Right forelimb (tissue), 1 donor: ENCODE measurements around the gene AMFR.
A peak's percentile ranks its signal among the peaks of the same experiment; 100 is the strongest.

Source experiments
- DNase-seq: peaks from one replicate; pipeline ENCODE4 v3.0.0-alpha.2; 2018

Gene AMFR

DNA sequence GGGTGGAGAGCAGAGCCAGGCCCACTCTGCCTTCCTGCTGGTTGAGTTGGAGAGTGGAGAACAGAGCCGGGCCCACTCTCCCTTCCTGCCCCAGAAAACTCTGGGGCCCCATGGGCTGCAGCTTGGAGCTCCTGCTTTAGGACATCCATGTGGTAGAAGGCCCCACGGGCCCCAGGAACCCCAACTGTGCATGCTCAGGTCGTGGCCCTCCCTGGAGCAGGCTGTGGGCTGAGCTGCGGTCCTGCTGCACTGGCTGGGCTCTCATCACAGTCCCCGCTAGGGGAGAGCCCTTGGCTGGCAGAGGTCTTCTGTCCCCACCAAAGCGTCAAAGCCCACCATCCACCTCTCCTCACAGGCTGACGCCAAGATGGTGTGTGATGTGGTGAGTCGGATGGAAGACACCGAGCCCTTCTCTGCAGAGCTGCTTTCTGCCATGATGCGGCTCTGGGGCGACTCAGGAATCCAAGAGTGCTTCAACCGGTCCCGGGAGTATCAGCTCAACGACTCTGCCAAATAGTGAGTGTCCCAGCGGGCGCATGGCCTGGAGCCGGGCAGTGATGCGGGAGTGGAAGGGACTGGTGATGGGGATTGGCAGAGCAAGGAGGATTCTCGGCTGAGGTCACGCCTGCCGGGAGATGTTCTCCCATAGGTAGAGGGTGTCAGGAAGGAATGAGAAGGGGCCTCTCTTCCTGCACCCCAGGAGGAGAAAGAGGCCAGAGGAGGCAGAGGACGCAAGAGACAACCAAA, 96.9 kb downstream of the AMFR start:
- DNase-seq: no peak

DNA sequence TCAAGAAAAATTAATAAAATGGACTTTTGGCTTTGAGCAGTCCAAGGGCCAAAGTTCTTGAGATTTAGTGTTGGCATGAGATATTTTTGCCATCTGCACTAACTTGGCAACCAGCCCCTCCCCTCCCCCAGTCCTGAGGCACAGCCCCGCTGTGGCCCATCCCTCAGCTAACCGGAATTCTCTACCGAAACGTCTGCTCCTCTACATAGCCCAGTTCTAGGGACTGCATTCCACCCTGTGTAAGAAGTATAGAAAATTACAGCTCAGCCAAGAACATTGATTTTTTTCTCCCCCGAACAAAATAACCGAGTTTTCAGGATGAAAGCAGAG, 97.5 kb downstream of the AMFR start:
- DNase-seq: no peak

DNA sequence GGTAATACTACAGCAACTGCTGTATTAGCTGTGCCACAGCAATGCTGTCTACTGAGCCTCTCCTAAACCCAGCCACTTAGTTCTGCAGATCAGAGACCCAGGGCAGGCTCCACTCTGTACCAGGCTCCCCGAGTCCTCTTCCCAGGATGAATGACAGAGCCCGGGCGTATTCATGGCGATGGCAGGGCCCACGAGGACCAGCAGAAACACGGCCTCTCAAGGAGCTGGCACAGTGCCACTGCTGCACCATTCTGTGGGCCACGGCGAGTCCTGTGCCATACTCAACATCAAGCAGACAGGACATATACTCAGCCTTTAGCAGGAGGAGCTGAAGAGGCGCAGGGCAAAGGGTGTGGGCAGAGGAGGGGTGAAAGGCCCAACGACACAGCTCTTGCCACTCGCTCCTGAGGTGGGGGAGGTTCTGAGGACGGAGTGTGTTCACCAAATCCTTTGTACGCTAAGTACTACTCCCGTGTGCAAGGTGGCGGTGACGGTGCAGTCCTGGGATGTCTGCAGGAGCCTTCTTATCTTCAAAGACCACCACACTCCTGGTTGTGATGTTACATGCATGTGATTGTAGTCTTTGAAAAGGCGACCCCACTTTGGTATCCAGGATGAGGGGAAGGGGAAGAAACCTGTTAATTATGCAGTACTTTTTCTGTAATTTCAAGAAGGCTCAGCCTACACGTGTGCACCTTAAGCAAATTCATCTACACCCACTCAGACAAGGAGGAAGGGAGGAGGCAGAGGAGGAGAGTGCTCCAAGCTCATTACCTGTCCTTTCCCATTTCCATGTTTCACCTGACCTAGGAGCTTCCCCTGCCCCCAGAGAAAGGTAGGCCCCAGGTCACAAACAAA, 98.0 kb downstream of the AMFR start:
- DNase-seq: no peak

DNA sequence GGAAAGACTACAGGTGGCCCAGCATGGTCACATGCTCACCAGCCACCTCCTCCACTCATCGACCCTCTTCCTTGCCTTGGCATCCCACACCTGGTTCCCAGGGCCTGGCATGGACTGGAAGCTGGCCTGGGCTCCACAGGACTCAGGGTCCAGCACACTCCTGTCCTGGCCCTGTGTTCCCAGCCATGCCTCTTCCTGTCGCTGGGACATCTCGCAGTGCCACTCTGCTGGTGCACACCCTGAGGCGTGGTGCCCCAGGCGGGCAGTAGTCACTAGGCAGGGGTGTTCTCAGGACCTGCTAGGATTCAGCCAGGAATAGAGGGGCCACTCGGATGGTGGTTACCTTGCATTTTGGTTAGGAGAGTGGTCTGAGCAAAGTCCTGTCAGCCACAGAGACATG, 99.4 kb downstream of the AMFR start:
- DNase-seq: no peak

DNA sequence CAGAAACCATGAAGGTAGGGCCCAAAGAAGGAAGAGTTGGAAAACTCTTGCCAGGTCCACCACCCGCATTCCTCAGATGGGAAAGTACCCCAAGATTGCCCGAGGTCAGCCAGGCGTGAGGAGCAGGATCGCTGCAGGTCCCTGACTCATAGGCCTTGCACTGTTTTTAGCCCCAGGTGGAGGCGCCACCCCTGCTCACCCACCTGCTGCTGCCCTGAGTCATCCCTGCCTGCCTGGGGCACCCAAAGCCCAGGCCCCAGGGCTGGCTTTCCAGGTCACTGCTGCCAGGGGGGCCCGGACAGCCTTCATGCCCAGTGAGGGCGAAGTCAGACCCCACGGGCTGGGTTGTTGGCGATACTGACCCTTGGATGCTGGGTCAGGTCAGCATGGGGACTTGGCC, 100.9 kb downstream of the AMFR start:
- DNase-seq: no peak

DNA sequence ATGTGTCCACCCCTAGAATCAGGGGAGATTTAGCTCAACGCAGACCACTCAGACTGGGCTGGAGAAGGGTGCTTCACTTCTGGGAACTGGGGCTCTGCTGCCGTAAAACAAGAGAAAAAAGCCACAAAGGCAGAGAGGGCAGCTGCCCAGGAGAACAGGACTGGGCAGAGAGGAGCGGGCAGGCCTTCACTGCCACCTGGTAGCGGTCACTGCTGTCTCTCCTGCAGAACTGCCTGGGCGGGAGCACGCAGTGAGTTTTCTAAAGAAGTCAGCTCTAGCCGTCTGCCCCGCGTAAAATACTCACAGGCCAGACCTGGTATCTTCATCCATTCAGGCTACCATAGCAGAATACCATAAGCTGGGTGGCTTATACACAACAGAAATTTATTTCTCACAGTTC, 103.8 kb downstream of the AMFR start:
- no peak for DNase-seq

DNA sequence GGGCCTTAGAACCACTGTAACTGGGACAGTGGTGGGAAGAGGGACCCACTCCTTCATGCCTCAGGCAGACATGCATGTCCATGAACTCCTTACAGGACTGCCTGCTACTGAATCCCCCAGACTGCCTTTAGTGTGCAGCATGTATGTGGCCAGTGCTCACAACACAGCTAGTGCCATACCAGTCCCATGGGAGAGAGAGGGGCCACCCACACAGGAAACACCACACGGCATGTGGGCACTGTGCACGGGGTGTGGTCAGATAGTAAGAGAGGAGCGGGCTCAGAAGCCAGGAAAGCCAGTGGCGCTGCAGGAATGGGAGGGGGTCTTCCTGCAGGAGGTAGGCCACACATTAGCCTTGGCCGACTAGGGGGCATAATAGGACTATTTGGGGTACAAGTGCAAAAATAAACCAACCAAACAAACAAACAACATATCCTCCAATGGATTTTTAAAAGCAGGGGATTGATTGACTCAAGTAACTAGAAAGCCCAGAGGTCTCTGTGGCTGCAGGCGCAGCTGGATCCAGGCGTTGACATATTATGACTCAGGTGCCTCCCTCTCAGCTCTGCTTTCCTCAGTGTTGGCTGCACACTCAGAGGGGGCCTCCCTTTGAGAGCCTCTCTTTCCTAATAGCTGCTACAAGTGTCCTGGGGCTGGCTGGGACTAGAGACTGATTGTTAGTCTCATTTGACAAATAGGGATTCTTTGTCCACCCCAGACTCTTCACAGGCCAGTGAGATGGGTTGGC, 104.4 kb downstream of the AMFR start:
- no peak for DNase-seq

DNA sequence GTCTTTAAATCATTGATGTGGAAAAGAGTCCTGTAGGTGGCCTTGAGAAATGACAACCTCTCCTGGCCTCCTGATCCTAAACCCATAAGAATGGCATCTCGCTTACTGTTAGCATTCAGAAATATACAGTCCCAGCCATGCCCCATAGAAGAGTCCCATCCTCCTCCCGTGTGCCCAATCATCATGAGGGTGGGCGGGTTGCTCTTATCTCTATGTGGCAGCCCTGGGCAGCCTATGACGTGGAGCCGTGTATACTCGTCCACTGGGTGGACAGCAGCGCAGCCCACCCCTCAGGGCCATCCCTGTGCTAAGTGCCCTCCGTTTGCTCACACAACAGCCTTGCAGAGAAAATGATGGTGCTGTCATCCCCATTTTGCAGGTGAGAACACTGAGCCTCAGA, 105.3 kb downstream of the AMFR start:
- DNase-seq: no peak

DNA sequence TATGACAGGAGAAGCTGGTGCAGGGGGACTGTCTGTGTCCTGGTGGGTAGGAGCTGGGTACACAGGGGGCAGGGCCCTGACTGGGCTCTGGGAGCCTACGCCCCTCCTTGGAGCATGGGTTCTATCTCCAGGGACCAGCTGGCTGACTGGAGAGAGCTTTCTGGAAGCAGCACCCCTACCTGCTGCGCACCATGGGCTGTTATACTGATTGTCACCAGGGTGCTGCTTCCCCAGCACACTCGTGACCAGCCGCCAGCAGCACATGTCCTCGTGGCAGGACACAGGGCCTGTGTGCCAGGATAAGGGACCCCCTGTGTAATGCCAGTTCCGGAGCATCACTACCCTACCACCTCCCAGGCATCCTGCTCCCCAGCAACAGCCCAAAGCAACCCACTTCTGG, 106.0 kb downstream of the AMFR start:
- no peak for DNase-seq

DNA sequence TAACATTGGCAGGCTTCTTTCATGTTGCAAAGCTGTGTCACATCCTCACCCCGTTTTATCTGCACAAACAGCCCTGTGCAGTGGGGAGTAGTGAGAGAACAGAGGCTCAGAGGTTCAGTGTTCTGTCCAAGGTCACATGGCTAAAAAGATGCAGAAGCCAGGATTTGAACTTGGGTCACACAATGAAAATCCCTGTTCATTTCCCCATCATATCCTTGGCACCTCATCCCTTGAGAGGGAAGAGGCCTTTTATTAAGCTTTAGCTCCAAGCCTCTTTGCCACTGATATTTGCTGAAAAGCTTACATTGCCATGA, 106.6 kb downstream of the AMFR start:
- DNase-seq: no peak

DNA sequence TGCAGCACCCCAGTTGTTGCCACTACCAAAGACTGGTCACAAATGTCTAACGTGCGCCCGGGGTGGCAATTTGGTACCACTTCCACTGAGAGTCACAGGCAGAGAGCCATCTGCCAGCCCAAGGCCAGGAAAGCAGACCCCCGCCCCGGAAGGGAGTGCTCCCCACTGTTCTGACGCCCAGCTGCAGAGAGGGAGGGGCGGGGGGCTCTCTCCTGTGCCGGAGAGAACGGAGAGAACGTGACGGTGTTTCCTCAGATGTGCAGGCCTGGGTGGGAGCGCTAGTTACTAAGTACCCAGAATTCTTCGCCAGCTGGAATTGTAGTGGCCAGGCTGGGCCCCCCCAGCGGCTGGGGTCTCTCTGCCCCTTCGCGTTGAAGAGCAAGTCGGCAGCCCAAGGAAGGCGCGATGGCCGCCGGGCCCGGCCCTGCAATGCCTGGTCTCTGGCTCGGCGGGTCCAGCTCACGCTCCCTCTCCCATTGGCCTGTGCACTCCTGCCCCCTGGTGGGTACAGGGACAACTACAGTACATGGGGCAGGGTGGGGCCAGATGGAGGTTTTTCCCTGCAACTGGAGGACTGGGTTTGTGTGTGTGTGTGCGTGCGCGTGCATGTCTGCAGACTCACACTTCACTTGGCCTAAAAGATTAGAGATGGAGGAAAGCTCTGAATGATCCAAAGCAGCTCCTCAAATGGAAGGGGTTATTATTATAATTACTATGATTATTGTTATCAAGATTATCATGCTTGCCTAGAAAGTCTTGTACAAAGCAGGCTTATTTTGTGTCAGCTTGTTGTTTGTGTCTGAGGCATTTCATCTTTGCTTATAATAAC, 107.1 kb downstream of the AMFR start:
- DNase-seq: peak; percentile 91

DNA sequence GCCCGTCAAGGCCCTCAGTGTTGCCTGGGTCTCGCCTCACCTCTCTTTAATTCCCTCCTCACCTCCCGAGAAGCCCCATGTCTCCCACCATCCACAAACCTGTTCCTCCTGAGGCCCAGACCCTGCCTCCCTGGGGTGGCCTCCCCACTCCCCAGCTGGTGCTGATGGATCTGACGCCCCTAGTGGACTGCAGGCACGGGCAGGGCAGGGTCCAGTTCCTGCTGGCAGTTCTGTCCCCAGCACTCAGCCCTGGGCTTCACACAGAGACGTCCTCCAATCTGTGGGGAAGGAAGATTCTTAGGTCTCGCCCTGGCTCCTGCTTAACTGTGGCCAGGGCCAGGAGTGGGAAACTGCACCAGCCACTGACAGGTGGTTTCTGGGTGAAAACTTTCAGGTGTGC, 108.8 kb downstream of the AMFR start:
- DNase-seq: no peak

DNA sequence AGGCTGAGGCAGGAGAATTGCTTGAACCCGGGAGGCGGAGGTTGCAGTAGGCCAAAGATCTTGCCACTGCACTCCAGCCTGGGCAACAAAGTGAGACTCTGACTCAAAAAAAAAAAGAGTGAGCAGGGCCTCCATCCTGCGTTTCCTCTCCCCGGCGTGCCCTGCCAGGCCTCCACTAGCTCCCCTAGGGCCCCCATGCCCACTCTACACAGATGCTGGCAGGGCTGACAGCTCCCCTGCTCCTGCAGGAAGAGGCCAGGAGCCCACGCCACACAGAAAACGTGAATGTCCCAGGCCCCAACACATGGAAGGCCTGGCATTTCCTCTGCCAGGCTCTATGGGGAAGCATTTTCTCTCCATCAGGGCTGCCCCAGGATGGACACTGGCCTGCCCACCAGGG, 109.4 kb downstream of the AMFR start:
- DNase-seq: no peak

DNA sequence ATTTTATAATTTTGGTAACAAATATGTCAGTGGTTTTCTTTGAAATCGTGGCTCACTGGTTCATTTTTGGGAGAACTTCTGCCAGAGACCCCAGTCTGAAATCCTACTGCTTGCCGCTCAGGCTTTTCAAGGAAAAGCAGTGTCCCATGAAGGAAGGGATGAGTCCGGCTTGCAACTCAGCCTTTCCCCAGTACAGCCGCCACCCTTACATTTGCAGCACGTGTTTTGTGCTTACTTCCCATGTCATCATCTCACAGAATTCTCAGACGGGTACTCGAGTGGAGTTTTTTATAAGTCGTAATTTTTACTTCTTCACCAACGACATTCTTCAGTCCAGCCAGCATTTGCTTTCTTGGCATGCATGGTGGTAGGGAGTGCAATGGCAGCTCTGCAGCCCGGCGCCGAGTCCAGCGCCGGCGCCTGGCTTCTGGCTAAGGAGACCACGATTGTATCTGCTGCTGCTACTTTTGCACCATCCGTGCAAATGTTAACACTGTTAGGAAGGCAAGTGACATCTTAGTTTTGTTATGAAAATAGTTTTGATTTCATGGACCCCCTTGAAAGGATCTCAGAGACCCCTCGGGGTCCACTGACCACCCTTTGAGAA, 111.0 kb downstream of the AMFR start:
- no peak for DNase-seq

DNA sequence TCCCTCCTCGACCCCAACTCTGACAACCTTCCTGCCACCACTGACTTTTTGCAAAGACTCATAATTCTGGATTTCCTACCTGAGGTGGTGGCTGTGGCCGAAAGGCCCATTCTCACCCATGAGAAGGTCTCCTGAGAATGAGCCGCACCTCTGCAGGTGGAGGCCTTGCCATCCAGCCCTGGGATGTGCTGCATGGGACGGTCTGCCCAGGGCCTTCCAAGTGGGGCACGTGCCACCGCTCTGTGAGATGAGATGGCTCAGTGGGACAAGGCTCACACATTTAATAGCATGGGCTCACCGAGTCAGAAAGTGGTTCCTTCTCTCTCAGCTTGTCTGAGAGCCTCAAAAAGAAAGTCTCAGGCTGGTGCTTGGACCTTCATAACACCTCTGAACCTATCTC, 112.8 kb downstream of the AMFR start:
- DNase-seq: no peak

DNA sequence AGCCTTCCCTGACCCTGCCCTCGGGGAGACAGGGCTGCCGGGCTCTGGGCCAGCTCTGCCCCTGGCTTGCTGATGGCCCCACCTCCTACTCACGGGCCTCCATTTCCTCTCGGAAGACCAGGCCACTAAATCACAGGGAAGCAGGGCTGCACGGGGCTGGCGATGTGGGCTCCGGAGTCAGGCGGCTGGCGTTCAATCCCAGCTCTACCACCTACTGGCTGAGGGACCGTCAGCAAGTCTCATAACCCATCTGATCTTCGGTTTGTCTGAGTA, 113.4 kb downstream of the AMFR start:
- DNase-seq: no peak
